Panc1 (cell line): ENCODE data around the gene SLC7A14. TPM values are rescaled to one million over a fixed set of nuclear protein-coding genes. Genes with fewer than 3 reads are reported as not detected.

Experiments
- ATAC-seq: fragments of 200-7000 bp; cut with Tn5 transposase; 2 replicates; pipeline ENCODE4 v1.9.1; 2020; ENCODE audit warnings: mild to moderate bottlenecking, moderate library complexity
- BruUV-seq: library from RNA; stranded (reverse); fragments of 400-500 nt; replicated peaks from 2 replicates; lab custom pipeline; 2021; lab: Mats Ljungman, UMichigan
- CTCF ChIA-PET: fragments of 300-600 bp; sonication (Branson Sonifier 250); formaldehyde crosslinking; loops from one replicate; lab custom pipeline; 2022; ENCODE audit warnings: antibody characterized with exemption; lab: Charles Lee
- POLR2A ChIA-PET: fragments of 300-600 bp; sonication (Branson Sonifier 250); formaldehyde crosslinking; loops from one replicate; lab custom pipeline; 2022; ENCODE audit warnings: antibody characterized with exemption; lab: Charles Lee
- DNase-seq: peaks from one replicate; pipeline ENCODE4 v3.0.0-alpha.2; 2010; ENCODE audit warnings: low read depth, low spot score
- H3K27ac ChIP-seq: 2 replicates; pipeline ENCODE4 v1.5.1; 2011; ENCODE audit warnings: mild to moderate bottlenecking, low read length, inconsistent platforms
- H3K27me3 ChIP-seq: fragments of 200-500 bp; sonication (Bioruptor generic); 2 replicates; pipeline ENCODE4 v1.6.0; 2014; ENCODE audit warnings: low read length, inconsistent platforms; ENCODE audit not compliant: control insufficient read depth, insufficient read depth
- H3K36me3 ChIP-seq: fragments of 200-500 bp; sonication (Bioruptor generic); 2 replicates; pipeline ENCODE4 v1.5.1; 2014; ENCODE audit warnings: inconsistent platforms, mild to moderate bottlenecking, low read length, moderate library complexity; ENCODE audit not compliant: control insufficient read depth, insufficient read depth
- H3K4me1 ChIP-seq: 2 replicates; pipeline ENCODE4 v1.5.1; 2011; ENCODE audit warnings: inconsistent platforms, mild to moderate bottlenecking, low read length, moderate library complexity; ENCODE audit not compliant: control insufficient read depth, insufficient read depth
- H3K4me3 ChIP-seq, 2 experiments: 2 replicates each; pipeline ENCODE4 v1.5.1; 2011 to 2012; ENCODE audit warnings: low read depth in 2 of 2, low read length in 2 of 2, mild to moderate bottlenecking in 2 of 2, inconsistent platforms in 1 of 2, moderate library complexity in 1 of 2
- H3K9me3 ChIP-seq: fragments of 200-500 bp; sonication (Bioruptor generic); 2 replicates; pipeline ENCODE4 v1.5.1; 2014; ENCODE audit warnings: low read depth, mild to moderate bottlenecking, inconsistent platforms, low read length, moderate library complexity; ENCODE audit not compliant: control insufficient read depth, insufficient read depth
- POLR2AphosphoS5 ChIP-seq: IDR thresholded peaks from 2 replicates; pipeline ENCODE4 v1.6.1; 2012; ENCODE audit warnings: mild to moderate bottlenecking, low read depth, low read length, moderate library complexity
- SIN3A ChIP-seq: IDR thresholded peaks from 2 replicates; pipeline ENCODE4 v1.6.1; 2012; ENCODE audit warnings: low read depth, mild to moderate bottlenecking, low read length, moderate library complexity, borderline replicate concordance; ENCODE audit not compliant: insufficient read depth
- TCF7L2 ChIP-seq: IDR thresholded peaks from 2 replicates; pipeline ENCODE4 v1.6.1; 2011; ENCODE audit warnings: mild to moderate bottlenecking, low read depth, low read length, inconsistent platforms
- in situ Hi-C: cut with HindIII; loops from 2 replicates; pipeline ENCODE4 v1.10.0; 2016; ENCODE audit warnings: low sequenced_read_pairs, low pct_unique_long_range_greater_than_20kb
- intact Hi-C: fragments of 100-400 bp; cut with micrococcal nuclease; formaldehyde crosslinking; loops from one replicate; pipeline ENCODE4 v1.10.0; 2022; ENCODE audit not compliant: unreplicated experiment
- total RNA-seq: library from RNA; stranded (reverse); gene quantifications from one replicate; pipeline ENCODE4 v1.2.1, GENCODE V29; 2021; ENCODE audit not compliant: unreplicated experiment
- TF ChIP-seq, protein P1 (sequence below), 2 experiments: IDR thresholded peaks; 2 replicates each; pipeline ENCODE4 v1.6.1; 2011 to 2012; ENCODE audit warnings: low read depth in 2 of 2, control low read depth in 1 of 2, low read length in 1 of 2, mild to moderate bottlenecking in 1 of 2, moderate library complexity in 1 of 2; ENCODE audit not compliant: insufficient read depth in 1 of 2
- TF ChIP-seq, protein P2 (sequence below): fragments of 450-650 bp; IDR thresholded peaks from 2 replicates; pipeline ENCODE4 v1.5.1; 2017; ENCODE audit warnings: mild to moderate bottlenecking

SLC7A14 gene
- total RNA-seq, 1 experiment from 2014 or later: not detected

DNA sequence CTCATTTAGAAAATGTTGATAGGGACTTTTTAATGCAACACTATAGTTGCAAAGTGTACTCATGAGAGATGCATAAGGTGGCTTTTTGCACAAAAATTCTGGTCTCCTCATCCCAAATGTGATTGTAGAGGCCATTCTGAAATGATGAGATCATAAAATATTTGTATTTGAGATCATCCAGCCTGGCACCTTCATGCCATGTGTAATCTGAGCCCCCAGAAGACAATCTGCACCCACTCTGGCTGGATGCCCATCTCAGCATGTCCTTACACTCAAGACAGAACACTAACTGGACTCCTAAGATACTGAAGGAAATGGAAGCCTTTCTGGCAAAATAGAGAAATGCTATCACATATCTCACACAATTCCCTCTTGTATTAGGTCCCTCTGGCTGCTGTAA is 49.2 kb downstream of the SLC7A14 start:
- H3K27me3 ChIP-seq: peaks cover 8% of the 10 kb centered on the region
- no peaks in the 10 kb centered on the region for H3K9me3 ChIP-seq
- H3K4me1 ChIP-seq: no peaks in the 10 kb centered on the region
- DNase-seq: no peak
- ChIA-PET POLR2A (interaction anchor here (0.6 kb wide), 1 partner anchor 58 kb away, joined by 4 read pairs; no protein-coding TSS in a partner anchor), CTCF (no interaction called here)
- TF ChIP-seq, protein P1, sequence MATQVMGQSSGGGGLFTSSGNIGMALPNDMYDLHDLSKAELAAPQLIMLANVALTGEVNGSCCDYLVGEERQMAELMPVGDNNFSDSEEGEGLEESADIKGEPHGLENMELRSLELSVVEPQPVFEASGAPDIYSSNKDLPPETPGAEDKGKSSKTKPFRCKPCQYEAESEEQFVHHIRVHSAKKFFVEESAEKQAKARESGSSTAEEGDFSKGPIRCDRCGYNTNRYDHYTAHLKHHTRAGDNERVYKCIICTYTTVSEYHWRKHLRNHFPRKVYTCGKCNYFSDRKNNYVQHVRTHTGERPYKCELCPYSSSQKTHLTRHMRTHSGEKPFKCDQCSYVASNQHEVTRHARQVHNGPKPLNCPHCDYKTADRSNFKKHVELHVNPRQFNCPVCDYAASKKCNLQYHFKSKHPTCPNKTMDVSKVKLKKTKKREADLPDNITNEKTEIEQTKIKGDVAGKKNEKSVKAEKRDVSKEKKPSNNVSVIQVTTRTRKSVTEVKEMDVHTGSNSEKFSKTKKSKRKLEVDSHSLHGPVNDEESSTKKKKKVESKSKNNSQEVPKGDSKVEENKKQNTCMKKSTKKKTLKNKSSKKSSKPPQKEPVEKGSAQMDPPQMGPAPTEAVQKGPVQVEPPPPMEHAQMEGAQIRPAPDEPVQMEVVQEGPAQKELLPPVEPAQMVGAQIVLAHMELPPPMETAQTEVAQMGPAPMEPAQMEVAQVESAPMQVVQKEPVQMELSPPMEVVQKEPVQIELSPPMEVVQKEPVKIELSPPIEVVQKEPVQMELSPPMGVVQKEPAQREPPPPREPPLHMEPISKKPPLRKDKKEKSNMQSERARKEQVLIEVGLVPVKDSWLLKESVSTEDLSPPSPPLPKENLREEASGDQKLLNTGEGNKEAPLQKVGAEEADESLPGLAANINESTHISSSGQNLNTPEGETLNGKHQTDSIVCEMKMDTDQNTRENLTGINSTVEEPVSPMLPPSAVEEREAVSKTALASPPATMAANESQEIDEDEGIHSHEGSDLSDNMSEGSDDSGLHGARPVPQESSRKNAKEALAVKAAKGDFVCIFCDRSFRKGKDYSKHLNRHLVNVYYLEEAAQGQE (IDR thresholded peaks at IDR 0.05; ENCODE audit: insufficient read depth in 1 of 2, low read depth in 2 of 2, low read length in 1 of 2): no peak
- TF ChIP-seq POLR2AphosphoS5: no peak
- TF ChIP-seq TCF7L2: no peak
- TF ChIP-seq SIN3A: no peak
- TF ChIP-seq, protein P2, sequence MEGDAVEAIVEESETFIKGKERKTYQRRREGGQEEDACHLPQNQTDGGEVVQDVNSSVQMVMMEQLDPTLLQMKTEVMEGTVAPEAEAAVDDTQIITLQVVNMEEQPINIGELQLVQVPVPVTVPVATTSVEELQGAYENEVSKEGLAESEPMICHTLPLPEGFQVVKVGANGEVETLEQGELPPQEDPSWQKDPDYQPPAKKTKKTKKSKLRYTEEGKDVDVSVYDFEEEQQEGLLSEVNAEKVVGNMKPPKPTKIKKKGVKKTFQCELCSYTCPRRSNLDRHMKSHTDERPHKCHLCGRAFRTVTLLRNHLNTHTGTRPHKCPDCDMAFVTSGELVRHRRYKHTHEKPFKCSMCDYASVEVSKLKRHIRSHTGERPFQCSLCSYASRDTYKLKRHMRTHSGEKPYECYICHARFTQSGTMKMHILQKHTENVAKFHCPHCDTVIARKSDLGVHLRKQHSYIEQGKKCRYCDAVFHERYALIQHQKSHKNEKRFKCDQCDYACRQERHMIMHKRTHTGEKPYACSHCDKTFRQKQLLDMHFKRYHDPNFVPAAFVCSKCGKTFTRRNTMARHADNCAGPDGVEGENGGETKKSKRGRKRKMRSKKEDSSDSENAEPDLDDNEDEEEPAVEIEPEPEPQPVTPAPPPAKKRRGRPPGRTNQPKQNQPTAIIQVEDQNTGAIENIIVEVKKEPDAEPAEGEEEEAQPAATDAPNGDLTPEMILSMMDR: no peak
- intact Hi-C loops: no loop called here
- H3K36me3 ChIP-seq: no peaks in the 10 kb centered on the region
- in situ Hi-C loops: no loop called here
- H3K27ac ChIP-seq: no peak overlapping the region
- no peak for ATAC-seq
- no peak overlapping the region for H3K4me3 ChIP-seq
- BruUV-seq: no TSS peak

DNA sequence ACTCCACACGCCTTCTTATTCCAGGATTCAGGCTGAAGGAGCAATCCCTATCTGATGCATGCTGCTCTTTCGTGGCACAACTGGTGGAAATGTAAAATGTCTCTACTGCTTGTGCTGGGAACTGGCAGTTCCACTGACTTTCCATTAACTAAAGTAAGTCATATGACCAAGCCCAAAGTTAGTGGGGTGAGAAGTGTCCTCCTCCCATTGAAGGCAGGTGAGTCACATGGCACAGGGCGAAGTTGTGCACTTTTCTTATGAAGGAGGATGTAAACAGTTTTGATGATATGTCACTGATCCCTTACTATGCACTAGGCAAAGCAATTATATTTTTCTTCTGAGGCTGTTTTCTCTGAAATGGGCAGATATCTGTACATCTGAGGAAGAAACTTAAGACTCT is 51.6 kb downstream of the SLC7A14 start:
- TF ChIP-seq TCF7L2: no peak
- no peak for TF ChIP-seq SIN3A
- TF ChIP-seq POLR2AphosphoS5: no peak
- TF ChIP-seq, protein P2: no peak
- TF ChIP-seq, protein P1 (IDR thresholded peaks at IDR 0.05; ENCODE audit: insufficient read depth in 1 of 2, low read depth in 2 of 2, low read length in 1 of 2): no peak
- peaks cover 8% of the 10 kb centered on the region for H3K27me3 ChIP-seq
- H3K4me3 ChIP-seq: no peak overlapping the region
- no peaks in the 10 kb centered on the region for H3K9me3 ChIP-seq
- no peak overlapping the region for H3K27ac ChIP-seq
- no peaks in the 10 kb centered on the region for H3K4me1 ChIP-seq
- ChIA-PET POLR2A (interaction anchor here (0.5 kb wide), 1 partner anchor 368 kb away, joined by 7 read pairs; no protein-coding TSS in a partner anchor), CTCF (no interaction called here)
- intact Hi-C loops: no loop called here
- H3K36me3 ChIP-seq: no peaks in the 10 kb centered on the region
- no TSS peak for BruUV-seq
- no peak for ATAC-seq
- no peak for DNase-seq
- in situ Hi-C loops: no loop called here
